ENCODE measurements around the gene DHRS4L2.
"Not testable (repeated sequence)": the region's sequence is repeated elsewhere in the genome, so short reads cannot be mapped to it uniquely, and the experiment has no call there.

DHRS4L2 gene

DNA sequence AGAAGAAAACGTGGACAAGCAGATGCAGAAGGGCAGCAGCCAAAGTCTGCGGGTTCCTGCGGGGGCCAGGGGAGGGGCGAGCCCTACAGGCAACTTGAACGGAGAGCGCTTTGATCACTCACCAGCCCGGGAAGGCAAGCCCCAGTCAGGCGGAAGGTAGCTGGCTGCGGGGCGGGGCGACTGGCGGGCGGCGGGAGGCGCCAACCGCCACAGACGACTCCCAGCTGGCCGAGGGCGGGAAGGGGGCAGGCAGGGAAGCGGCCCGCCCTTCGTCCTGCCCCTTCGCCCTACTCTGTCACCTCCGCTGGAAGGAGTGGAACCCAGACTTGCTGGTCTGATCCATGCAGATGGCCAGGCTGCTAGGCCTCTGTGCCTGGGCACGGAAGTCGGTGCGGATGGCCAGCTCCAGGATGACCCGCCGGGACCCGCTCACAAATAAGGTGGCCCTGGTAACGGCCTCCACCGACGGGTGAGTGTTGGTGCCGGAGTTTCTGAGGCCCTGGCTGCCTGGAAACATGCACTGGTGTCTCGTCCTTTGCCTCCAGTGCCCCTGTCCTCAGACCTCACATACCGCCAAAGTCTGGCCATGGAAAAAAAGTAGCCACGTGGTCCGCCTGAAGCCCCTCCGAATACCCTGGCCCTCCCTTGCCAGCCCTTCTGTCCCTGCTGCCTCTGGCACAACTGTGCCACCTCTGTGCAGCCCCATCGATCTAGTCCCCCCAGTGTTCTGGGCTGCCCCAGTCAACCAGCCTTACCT lies at the start of gene DHRS4L2:
Gene DHRS4L2, plus strand, starts transcription at position 323 of the 757 bp plus-strand sequence. Its CDS starts 19 bp downstream, at position 342.
- peak; percentile 83 for DNase-seq

GRCh38 chr14:23939607-23940326 lies 49.0 kb upstream of the DHRS4L2 start:
- no peak for DNase-seq

GRCh38 chr14:23941230-23941629 lies 47.5 kb upstream of the DHRS4L2 start:
- DNase-seq, result no peak

DNA sequence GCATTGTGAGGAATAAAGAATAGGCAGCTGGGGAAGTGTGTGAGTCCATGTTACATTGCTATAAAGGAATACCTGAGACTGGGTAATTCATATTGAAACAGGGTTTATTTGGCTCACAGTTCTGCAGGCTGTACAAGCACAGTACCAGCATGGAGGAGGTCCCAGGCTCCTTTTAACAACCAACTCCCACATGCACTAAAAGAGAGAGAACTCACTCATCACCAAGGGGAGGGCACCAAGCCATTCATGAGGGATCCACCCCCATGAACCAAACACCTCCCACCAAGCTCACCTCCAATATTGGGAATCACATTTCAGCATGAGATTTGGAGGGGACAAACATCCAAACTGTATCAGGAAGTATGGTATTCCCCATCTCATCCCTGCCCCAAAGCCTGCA lies 47.1 kb upstream of the DHRS4L2 start:
- DNase-seq, result no peak

DNA sequence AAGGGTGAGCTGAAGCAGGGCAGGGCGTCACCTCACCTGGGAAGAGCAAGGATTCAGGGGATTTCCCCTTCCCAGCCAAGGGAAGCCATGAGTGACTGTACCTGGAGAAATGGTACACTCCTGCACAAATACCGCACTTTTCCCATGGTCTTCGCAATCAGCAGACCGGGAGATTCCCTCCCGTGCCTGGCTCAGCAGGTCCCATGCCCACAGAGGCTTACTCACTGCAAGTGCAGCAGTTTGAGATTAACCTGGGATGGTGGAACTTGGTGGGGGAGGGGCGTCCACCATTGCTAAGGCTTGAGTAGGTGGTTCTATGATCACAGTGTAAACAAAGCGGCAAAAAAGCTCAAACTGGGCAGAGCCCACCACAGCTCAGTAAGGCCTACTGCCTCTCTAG lies 46.1 kb upstream of the DHRS4L2 start:
- no peak for DNase-seq

- DNase-seq, result not testable (repeated sequence)
These were observed 39.7 kb upstream of the DHRS4L2 start for GRCh38 chr14:23949069-23949468.

DNA sequence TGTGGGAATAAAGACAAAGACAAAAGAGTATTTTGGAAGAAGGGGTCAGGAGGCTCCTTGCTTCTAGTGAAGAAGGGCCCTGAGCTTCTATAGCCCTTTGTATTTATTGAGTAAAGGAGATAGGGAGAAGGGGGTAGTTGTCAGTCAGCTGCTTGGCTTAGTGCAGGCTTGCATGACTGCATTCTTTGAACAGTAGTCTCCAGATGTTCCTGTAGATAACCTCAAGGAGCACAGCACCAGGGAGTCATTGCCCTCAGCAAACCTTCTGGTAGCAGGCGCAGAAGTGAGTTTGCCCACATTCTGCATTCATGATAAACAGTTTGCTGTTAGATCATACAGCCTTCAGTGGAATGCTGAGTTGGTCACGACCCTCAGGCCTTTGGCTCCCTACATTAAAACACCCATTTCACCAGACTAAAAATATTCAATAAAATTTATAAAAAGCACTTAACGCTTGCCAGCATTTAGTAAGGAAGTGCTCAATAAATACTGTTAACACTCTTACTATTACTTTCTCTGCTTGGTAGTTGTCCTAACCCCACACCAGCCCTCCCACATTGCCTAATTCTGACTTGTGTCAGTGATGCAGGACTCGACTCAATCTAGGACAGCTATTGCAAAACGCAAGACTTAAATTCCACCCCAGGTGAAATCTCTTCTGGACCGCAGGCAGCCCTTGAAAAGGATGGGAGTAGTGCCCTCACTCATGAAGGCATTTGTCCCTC lies 38.2 kb upstream of the DHRS4L2 start:
- no peak for DNase-seq

DNA sequence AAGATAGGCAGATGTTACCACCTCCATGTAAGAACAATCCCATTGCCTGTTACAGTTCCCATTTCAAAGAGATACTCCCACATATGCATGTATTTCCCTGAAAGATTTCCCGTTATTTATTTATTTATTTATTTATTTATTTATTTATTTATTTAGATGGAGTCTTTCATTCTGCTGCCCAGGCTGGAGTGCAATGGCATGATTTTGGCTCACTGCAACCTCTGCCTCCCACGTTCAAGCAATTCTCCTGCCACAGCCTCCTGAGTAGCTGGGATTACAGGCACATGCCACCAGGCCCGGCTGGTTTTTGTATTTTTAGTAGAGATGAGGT lies 37.6 kb upstream of the DHRS4L2 start:
- not testable (repeated sequence) for DNase-seq

GRCh38 chr14:23951590-23952201 lies 37.0 kb upstream of the DHRS4L2 start:
- DNase-seq, result no peak

DNA sequence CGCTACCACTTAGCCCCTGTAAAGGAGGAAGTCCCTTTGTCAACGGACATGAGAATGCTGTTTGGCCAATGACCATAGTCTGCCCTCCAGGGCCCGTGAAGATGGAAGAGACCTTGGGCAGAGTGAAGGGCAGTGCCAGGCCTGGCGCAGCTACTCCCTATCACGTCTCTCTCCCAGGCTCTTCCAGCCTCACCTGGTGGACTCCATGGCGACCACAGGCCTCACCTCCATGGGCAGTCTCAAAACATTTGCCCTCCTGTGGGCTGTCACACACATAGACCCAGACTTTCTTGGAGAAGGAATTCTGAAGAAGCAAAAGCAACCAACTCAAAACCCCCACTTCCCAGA lies 35.6 kb upstream of the DHRS4L2 start:
- not testable (repeated sequence) for DNase-seq

- peak; percentile 83 for DNase-seq
These were observed 35.1 kb upstream of the DHRS4L2 start, which contains the start of gene DHRS4 for GRCh38 chr14:23953464-23954278. DHRS4 (plus strand) TSS chr14:23953770; CDS start chr14:23953789, 19 bp downstream.

DNA sequence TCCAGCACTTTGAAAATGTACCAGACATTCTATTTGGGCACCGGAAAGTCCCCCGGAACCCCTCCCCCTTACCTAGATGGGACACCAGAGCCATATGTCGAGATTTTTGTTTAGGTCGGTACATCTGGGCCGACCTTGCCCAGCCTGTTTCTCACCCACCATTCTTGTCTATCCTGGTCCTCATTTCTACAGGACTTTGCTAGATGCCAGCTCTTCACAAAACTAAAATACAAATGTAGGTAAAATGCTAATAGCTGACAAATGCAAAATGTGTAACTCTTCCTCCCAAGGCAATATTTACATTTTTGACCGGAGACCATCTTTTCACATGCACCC lies 34.5 kb upstream of the DHRS4L2 start:
- not testable (repeated sequence) for DNase-seq

- DNase-seq, result not testable (repeated sequence)
These were observed 33.8 kb upstream of the DHRS4L2 start for GRCh38 chr14:23954965-23955364.

GRCh38 chr14:23955811-23956210 lies 32.9 kb upstream of the DHRS4L2 start:
- DNase-seq, result not testable (repeated sequence)

DNA sequence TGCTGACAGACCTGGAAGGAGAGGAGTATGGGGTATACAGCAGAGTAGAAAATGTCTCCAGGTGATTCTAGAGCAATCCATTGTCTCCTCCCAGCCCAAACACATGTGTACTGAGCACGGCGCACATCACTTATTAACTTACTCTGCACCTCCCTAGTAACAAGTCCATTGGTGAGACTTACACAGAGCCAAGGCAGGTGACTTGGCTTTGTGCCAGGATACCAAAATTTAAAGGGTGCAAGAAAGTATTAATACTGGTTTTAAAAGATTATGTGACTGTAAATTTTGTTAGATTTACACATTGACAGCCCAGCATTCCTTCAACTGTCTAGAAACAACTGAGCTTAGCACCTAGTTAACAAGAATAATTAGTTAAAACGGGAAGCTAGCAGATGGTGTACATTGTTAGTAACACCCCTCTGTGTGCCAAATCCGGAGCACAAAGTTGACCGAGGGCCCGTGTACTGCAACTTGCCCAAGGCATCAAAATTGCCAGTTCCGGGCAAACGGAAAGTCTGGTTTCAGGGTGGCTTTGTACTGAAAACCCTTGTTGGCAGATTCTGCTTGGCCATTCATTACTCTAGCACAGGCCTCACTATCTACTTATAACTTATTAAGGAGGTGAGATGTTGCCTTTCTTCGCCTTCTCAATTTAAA lies 30.7 kb upstream of the DHRS4L2 start:
- not testable (repeated sequence) for DNase-seq

GRCh38 chr14:23960899-23961298 lies 27.8 kb upstream of the DHRS4L2 start:
- DNase-seq, result not testable (repeated sequence)

DNA sequence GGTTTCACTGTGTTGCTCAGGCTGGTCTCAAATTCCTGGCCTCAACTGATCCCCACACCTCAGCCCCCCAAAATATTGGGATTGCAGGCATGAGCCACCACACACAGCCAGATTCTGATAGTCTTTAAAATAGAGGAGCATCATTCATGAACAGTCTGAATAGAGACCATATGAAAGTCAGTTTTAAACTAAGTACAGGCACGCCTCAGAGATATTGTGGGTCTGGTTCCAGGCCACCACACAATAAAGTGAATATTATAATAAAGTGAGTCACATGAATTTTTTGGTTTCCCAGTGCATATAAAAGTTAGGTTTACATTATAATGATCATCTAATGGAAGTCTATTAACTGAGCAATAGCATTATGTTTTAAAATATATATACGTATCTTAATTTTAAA lies 27.0 kb upstream of the DHRS4L2 start:
- DNase-seq, result not testable (repeated sequence)

DNA sequence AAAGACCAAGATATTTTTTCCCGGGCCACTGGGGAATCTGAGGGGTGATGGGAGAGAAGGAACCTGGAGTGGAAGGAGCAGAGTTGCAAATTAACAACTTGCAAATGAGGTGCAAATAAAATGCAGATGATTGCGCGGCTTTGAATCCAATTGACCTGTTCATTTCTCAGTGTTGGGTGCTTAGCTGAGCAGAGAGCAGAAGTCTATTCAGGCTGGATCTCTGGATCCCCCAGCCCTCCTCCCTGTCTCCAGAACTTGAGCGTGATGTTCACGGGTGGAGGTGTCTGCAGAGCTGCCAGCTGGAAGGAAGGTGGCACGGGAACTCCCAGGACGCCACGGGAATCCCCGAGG lies 19.6 kb upstream of the DHRS4L2 start:
- DNase-seq, result not testable (repeated sequence)

GRCh38 chr14:23969481-23970282 lies 19.0 kb upstream of the DHRS4L2 start:
- peak; percentile 74 for DNase-seq

DNA sequence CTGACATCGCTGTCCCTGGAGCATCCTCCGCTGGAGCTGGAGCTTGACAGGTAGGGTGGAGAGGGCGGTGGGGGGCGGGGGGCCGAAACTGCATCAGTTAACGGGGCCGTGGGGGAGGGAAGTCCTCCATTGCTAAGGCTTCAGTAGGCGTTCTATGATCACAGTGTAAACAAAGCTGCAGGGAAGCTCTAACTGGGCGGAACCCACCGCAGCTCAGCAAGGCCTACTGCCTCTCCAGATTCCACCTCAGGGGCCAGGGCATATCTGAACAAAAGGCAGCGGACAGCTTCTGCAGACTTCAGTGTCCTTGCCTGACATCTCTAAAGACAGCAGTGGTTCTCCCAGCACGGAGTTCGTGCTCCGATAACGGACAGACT lies 18.5 kb upstream of the DHRS4L2 start:
- not testable (repeated sequence) for DNase-seq

- not testable (repeated sequence) for DNase-seq
These were observed 15.6 kb upstream of the DHRS4L2 start for GRCh38 chr14:23973178-23973577.

Data from stimulated activated CD4-positive, alpha-beta T cell treated with anti-CD3 and anti-CD28 coated beads, Interleukin-4, amount 100 ng/mL, for 24 hours (primary cell).